VCaP (cell line): ENCODE results near the gene PRND.

ENCODE experiments used
- H3K27ac ChIP-seq: fragments of 450-650 bp; 2 replicates; pipeline ENCODE4 v1.5.1; 2017
- CTCF ChIP-seq: fragments of 450-650 bp; conservative IDR thresholded peaks from 2 replicates; pipeline ENCODE4 v1.5.1; 2017; ENCODE audit warnings: mild to moderate bottlenecking, moderate library complexity

PRND gene

DNA sequence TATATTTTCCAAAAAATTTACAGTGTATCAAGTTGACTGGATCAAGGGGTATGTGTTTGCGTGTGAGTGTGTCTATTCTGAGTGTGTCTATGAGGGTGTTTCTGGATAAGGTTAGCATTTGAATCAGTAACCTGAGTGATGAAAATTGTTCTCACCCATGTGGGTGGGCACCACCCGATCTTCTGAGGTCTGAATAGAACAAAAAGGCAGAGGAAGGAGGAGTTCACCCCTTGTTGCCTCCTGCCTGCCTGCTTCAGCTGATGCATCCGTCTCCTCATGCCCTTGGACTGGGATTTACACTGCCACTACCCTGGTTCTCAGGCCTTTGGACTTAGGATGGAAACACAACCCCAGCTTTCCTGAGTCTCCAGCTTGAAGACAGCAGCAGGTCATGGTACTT, 13.7 kb upstream of the PRND start:
- no peak for TF ChIP-seq CTCF

DNA sequence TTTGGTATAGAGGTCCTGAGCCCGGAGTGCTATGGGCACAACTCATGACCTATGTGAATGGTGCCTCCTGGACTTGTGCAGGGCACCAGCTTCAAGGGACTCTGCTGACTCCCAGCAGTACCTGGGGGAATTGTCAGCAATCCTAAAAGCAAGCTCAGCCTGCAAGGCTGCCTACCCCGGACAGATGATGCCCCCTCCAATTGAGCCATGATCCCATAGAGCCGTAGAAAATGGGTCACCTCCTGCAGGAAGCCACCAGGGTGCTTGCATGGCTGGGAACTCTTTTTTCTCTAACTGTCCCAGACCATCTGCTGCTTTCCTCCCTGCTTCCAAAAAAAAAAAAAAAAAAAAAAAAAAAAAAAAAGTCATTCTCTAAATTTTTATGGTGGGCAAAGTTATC, 12.9 kb upstream of the PRND start:
- H3K27ac ChIP-seq = no peak overlapping the region
- no peak for TF ChIP-seq CTCF

More for the DNA sequence above, 13.7 kb upstream of the PRND start:
- H3K27ac ChIP-seq = no peak overlapping the region

- no peak for TF ChIP-seq CTCF
- no peak overlapping the region for H3K27ac ChIP-seq
These were observed 12.2 kb upstream of the PRND start for GRCh38 chr20:4709261-4710105.

- no peak overlapping the region for H3K27ac ChIP-seq
- TF ChIP-seq CTCF = no peak
These were observed 11.6 kb upstream of the PRND start for GRCh38 chr20:4710106-4710475.

DNA sequence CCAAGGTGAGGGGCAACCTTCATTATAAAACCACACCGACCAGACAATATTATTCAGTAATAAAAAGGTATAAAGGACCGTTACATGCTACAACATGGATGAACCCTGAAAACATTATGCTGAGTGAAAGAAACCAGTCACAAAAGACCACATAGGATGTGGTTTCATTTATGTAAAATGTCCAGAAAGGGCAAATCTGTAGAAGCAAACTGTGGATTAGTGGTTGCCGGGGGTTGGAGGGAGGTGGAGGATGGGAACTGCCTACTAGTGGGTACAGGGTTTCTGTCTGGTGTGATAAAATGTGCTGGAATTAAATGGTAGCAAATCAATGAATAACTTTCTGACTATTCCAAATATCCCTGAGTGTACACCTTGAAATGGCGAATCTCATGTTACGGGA, 10.2 kb upstream of the PRND start:
- no peak overlapping the region for H3K27ac ChIP-seq
- TF ChIP-seq CTCF = no peak

DNA sequence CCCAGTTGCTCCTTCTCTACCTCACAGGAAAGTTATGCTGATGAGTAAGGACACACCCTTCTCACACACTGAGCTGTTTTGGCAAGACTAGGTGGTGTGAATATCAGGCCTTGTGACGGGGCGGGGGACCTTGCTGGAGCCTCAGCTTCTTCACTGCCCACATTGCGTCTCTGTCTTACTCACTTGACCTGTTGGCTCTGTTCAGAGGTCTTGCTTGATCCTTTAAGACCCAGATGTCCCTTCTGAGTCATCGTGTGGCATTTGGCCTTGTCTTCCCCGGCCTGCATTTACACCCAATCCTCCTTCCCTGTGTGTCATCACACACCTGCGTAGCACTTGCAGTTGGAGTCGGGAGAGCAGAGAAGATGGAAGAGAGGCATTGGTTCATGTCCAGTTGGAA, 8.3 kb upstream of the PRND start:
- H3K27ac ChIP-seq = no peak overlapping the region
- TF ChIP-seq CTCF = no peak

- TF ChIP-seq CTCF = no peak
- H3K27ac ChIP-seq = no peak overlapping the region
These were observed 6.9 kb upstream of the PRND start for GRCh38 chr20:4714818-4715217.
